Measurements from ENCODE around the gene SLC9A7.

- TF ChIP-seq CTCF (IDR thresholded peaks at IDR 0.05) (no peak), EZH2 (IDR thresholded peaks at IDR 0.05) (no peak), EZH2phosphoT487 (IDR thresholded peaks at IDR 0.05) (no peak)
Observed at GRCh38 chrX:46788902-46789301, 30.0 kb upstream of the SLC9A7 start.

All from neural progenitor cell (in vitro differentiated cells).